Hematopoietic multipotent progenitor cell treated with erythropoietin and hydrocortisone succinate and interleukin-3 and kit ligand, for 8 days (in vitro differentiated cells): Measurements from ENCODE around the gene TRAF3.

Source experiments
- DNase-seq: peaks from one replicate; pipeline ENCODE4 v3.0.0-alpha.2; 2015

The TRAF3 gene

DNA sequence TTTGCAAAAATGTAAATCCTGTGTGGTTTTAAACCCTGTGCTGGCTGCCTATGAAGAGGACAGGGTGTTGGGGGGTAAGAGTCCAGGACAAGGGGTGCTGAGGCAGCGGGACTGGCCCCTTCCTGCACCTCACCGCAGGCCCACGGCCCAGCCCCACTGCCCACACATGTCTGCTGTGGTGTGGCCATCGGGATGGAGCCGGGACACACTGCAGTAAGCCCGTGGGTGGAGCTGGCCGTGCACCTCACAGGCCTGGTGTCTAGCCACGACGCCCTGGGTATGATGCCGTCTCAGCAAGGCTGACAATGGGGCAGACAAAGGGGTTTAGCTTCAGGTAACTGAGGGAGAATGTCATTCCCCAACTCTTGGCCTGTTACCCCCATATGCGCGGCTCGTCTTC is 164.8 kb downstream of the TRAF3 start:
- no peak for DNase-seq

DNA sequence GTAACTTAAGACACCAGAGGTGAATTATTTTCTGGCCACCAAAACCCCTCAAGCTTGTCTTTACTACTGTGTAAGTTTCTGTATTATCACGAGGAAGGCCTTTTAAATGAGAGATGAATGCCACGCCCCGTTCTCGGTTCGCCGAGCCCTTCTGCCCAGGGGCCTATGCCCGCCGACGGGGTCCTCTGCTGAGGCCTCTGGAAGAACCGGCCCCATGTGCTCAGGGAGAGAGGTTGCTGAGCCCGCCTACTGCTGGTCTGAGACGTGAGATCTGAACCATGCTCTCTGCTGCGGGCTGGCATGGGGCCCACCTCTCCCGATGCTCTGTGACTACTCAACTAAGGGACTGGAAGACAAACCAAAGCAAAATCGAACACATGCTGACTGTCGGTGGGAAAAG is 166.2 kb downstream of the TRAF3 start:
- DNase-seq: no peak

DNA sequence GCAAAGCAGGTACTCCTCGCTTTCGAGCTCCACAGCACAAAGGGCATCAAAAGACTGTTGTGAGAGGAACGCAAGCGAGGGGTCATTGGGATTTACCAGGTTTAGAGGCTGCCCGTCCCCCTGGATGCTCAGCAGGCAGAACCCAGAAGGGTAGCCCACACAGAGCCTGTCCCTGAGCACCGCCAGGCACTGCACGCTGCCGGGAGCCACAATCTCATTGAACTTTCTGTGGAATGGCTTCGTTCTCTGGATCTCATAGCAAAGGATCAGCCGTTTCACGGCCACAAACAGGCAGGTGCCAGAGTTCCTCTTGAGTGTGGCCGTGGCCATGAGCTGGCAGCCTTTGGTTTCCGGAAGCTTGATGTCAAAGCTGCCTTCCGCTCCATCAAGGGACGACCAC is 166.7 kb downstream of the TRAF3 start:
- no peak for DNase-seq

DNA sequence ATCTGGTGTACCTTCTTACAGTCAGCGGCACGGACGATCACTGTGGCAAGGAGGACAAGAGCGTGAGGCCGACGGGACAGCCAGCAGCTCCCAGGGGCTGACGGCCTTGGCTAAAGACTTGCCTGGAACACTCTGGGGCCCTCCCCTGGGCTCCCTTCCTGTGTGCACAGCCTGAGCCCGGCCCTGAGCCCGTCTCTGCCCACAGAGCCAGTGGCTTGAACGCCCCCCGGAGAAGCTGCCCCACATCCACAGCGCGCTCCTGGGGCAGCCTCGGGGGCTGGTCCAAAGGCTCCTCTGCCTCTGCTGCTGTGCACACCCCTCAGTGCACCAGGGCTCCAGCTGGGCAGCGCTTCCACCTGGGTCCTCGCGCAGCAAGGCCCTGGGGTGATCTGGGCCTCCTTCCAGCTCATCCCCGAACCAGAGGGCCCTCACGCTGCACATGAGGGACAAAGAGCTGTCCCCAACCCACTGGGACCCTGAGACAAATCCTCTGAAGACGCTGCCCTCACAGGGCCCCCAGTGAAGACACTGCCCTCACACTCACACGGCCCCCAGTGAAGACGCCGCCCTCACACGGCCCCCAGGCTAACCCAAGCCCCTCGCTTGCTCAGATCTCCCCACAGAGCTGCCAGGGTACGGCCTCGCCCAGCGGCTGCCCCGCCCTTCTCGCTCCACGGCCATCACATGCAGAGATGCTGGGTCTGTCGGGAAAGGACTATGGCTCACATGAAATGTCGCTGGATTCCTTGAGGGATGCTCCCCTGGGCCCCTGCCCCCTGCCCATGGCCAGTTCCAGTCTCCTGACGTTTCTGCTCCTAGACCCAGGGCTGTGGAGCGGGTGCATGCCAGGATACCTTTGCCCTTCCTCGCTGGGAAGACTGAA is 167.4 kb downstream of the TRAF3 start:
- DNase-seq: no peak

DNA sequence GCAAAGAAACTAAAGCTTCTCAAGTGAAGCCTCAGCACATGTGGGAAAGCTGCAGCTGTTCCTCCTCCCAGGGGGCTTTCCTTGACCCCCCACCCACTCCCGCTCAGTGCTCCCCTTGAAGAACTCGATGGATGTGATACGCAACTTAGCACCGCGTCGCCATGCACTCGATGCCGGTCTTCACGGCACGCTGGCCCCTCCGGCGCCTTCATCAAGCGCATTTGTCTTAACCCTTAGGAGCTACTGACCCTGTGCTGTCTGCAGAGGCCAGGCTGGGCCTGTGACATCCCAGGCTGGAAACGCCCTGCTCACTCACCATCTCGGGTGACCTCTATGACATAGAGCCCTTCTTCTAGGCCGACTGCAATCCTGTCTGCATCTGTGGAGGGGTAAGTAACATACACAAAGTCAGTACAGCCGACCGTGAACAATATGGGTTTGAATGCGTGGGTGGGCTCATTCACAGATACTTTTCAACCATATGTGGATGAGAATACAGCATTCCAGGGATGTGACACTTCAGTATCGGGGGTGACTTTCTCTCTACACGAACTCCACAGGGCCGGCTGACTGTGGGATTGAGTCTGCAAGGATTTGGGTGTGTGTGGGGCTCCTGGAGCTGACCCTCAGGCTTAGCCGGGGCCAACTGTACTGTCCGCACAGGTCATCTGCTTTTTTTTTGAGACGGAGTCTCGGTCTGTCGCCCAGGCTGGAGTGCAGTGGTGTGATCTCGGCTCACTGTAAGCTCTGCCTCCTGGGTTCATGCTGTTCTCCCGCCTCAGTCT is 168.3 kb downstream of the TRAF3 start:
- no peak for DNase-seq

DNA sequence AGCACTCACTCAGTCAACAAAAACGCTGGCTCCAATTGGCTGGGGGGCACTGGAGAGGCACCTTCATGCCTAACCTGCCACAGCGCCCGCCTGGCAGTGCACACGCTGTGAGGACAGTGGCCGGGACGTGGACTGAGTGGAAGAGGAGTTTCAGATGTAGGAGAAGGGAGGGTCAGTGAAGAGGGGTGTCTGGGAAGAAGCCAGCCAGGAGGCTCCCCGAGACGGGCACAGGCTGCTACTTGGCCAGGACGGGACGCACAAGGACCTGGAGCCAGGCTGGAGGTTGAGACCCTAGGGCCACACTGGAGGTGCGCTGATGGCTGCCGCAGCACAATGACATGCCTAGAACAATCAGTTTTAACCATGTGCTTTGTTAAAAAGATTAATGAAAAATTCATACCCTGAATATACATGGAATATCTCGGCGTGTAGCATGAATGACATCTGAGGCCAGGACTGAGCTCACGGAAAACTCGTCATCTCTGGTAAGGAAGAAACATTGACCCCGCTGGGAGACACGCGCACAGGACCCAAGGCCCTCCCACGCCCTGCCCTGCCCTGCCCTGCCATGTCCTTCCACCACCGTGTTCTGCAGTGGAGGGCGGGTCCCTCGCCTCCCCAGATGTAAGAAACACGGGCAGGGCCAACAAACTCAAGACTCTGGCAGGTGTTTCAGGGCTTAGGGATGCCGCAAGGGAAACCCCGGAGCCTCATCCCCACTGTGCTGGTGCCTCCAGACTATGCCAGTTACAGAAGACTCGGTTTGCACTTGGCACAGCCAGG is 170.3 kb downstream of the TRAF3 start:
- DNase-seq: no peak

DNA sequence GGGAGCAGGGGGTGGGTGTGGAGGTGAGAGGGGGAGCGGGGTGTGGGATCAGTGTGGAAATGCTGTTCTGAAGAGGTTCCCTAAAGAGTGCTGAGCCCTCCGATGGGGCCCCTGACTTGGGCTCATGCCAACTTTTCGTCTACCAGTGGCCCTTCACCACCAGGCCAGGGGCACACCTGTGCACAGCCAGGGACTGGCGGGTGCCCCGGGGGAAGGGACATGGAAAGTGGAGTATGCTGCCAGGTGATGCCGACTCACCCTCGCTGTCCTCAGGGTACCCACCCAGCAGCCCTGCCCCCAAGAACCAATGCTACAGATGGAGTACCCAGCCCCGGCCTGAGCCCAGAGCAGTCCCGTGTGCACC is 171.4 kb downstream of the TRAF3 start:
- no peak for DNase-seq

DNA sequence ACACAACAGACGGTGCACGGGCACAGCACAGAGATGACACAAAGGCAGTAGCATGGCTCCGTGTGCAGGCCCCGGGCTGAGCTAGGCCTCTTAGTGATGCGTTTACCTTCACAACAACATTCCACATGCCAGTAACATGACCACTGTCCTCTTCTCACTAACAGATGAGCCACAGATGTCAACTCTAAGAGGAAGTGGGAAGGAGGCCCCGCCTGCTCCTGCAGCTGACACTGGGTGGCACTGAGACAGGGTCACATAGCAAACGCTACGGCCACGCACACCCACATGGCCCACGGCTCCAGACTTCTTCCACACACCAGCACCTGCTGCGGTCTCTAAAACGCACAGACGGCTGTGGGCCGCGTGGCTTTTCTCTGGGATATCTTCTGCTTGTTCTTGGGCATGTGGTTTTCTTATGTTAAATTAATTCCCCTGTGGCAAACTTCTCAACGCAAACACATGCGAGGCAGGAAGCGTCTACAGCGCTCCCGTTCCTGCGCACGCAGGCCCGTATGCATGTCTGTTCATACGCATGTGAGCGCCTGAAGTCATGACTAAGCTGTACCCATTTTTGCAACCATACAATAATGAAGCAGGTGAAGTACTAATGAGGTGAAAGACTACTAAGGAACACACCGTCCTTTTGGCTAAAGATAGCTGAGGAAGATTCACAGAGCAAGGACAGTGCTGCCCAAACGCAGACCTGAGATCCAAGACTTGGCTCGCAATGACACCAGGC is 172.0 kb downstream of the TRAF3 start:
- no peak for DNase-seq

DNA sequence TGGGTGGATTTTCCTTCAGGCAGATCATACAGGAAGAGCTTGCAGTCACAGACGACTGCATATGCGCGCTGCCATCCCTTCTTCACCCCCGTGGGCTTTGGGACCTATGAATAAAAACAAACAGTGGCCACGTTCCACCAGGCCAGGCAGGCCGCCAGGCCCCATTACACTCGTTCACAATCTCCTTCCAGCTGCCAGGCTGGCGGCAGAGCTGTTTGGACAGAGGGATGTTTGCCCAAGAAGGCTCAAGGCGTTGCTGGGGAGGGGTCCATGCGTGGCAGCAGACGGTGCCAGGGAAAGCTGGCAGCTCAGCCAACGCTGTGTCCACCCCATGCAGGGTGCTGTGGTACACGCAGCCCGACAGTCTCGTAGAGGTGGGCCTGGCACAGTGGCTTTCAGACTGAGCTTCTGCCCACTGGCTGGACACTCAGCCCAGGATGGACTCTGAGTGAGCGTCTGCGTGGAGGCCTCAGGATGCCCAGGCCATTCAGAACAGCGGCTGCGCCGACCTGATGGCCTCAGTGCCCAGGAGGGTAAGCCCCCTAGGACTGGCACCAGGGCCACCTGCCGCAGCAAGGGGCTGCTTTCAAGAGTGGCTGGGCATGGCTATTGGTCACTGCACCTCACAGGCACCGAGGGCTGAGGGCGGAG is 172.7 kb downstream of the TRAF3 start:
- no peak for DNase-seq

DNA sequence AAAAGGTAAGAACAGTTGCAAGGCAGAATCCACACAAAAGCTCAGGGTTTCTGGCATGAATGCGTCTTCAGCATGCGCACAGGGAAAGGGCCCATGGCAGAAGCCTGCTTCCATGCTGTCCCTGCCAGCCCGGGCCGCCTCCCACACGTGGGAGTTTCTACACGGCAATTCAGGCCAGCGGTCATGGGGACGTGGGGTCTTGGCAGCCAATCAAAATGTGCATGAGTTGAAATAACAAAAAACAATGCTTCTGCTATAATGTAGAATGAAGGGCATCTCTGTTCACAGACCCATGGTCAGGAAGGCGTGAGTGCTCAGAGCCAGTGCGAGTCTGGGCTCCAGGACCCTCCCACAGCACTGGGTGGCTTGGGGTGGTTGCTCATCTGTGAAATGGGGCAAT is 173.8 kb downstream of the TRAF3 start:
- no peak for DNase-seq

DNA sequence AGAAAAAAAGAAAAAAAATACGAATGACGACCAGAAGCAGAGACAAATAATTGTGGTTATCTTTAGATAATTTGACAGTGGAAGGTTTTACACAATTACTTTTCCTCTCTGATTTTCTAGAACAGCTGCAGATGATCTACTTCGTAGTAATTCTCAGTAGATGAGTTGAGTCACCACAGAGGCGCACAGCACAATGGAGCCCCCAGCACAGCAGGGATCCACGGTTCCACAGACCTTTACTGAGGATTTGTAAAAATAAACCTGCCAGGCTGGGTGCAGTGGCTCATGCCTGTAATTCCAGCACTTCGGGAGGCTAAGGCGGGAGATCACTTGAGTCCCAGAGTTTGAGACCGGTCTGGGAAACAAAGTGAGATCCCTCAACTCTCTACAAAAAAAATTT is 174.6 kb downstream of the TRAF3 start:
- DNase-seq: no peak

DNA sequence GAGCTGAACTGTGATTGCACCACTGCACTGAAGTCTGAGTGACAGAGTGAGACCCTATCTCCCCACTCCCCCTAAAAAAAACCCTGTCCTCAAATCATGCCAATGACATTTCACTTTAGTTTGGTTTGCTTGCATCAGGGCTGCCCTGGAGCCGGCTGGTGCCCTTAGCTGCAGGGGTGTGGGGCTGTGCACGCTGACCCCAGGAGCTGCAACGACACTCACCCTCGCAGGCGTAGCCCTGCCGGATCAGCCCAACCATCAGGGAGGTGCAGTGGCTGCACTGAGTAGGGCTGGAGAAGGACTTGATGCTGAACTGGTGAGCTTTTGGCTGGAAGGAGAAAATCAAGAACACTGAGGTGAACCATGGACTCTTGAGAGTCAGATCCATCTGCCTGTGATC is 175.0 kb downstream of the TRAF3 start:
- no peak for DNase-seq

DNA sequence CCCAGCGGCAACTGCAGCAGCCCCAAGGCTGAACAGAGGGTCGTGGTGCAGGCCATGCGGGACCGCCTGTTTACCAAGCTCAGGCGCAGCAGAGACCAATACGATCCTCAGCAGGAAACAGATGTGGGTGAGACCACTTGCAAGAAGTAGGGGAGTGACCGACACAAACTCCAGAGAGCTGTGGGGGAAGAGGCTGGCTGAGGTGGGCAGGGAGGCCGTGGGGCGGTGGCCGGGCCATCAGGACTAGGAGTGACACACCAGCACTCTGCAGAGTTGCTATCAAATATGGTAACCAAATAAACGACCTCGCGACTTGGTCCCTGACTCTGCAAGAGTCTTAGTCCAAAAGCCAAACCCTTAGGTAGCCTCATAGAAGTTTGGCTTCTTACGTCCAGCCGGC is 175.9 kb downstream of the TRAF3 start:
- no peak for DNase-seq

DNA sequence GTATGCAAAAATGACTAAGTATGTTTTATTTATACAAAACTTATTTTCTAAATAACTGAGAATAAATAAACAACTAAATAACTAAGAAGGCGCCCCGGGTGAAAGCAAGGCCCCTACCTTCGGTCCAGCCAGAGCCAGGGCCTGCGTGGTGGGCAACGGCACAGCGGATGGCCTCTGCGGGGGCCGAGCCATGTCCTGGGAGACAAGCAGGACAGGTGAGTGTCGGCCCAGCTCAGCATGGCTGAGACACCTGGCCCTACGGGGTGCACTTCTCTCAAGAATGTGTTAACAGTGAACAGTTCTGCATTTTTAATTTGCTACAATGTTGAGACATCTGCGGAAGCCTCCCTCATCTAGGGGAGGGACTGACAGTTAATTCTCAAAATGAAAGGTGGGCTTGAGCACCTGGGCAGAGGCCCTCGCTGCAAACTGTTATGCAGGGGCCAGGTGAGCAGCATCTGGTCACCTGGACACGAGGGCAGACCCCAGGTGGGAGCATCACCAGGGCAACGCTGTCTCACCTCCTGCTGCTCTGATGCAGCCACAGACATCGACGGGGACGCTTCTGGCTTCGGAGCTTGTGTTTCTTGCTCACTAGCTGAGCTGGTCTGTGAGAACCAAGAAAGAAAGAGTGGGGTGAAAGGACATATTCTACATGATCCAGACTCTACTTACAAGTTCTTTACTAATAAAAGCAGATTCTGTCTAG is 177.0 kb downstream of the TRAF3 start:
- no peak for DNase-seq

DNA sequence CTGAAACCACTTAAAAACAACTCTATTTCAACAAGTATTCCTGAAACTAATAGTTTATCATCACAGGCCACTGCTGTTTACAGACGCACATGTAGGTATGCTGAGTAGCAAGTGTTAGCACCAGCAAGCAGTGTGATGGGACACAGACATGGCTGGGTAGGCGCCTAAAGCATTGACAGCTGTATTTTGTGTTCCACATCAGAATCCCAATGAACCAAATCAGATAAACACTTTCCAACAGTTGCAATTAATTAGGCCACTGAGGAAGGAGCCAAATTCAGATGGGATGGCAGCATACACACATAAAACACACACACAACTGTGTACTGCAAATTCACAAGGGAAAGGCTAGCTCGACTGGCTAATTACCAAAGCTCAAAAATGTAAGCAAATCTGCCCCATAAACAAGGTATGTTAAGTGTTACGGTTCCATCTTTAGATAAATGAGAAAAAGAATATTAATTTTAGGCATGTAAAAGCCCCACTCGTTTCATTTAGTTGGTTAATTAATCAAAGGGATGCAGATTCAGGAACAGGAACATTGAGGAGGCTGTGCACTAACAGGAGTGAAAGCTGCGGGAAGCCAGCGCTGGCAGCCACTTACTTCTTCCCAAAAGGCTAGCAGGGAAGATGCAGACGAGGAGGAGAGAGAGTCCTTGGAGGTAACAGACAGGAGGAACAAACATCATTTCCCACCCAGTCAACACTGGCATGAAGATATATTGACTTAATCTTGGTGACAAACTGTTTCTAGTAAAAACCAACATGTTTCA is 178.6 kb downstream of the TRAF3 start:
- no peak for DNase-seq

DNA sequence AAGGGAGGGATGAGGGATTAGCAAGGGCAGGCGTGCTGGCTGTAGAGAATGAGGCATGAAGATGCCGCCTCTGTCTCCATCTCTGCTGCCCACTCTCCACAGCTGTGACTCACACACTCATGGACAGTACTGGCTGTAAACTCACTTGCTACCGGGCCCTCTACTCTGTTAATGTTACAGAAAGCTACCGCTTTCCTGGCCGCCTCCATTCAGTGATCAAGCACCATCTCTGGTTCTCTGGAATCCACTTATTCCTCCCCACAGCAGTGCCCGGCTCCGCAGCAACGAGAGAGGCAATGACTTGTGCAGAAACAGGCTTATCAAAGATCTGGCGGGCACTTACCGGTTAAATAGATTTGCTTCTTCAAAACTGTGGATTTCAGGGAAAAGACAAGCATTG is 180.0 kb downstream of the TRAF3 start:
- DNase-seq: no peak

DNA sequence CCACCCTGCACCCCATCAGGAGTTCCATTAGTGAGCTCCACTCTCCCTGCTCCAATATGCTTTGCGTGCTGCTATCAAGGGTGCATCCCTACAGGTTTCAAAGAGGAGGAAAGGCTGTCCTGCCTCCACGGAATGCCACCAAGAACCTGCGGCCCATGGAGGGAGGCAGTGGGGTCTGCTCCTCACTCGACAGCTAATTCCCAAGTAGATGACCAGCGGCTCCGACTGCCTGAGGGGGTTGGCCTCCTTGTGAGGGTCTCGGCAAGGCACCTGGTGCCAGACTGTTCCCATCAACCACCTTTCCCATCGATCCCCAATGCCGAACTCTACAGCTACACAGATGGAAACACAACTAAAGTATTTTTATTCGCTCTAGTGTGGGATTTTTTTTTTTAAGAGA is 181.2 kb downstream of the TRAF3 start:
- DNase-seq: no peak
